Gastrocnemius medialis (tissue), 4 donors: ENCODE measurements around the gene RALGAPA2.

ENCODE experiments used
- POLR2A ChIP-seq, 2 donors: fragments of 450-650 bp; IDR thresholded peaks; one replicate each; pipeline ENCODE4 v1.6.1; 2017; ENCODE audit warnings: antibody characterized with exemption in 2 of 2, mild to moderate bottlenecking in 2 of 2, moderate library complexity in 2 of 2
- TF ChIP-seq, protein P1 (sequence below), 5 experiments: fragments of 450-650 bp in 3 of 5; fragments of 200-600 bp in 2 of 5; sonication (generic) in 2 of 5; IDR thresholded peaks in 4 of 5; conservative IDR thresholded peaks in 1 of 5; 1 replicate in 4 of 5; 2 replicates in 1 of 5; pipeline ENCODE4 v1.5.1; 2016 to 2019; ENCODE audit warnings: antibody characterized with exemption in 5 of 5, mild to moderate bottlenecking in 3 of 5, moderate library complexity in 3 of 5

DNA sequence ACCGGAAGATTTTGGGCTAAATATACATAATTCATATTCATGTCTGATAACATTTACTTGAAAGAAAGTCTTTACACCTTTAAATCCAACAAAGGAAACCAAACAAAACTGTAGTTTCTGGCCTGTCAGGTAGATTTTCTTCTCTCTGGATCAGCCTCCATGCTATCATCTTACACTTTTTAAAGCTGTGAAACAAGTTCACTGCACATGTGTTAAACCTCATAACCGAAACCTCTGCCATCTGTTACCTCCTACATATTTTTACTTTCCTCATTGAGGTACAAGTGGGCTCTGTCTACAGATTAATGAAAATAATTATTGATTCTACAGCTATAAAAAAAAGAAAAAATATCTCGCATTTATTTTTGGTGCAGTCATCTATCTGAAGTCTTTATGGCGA lies 149.9 kb downstream of the RALGAPA2 start:
- TF ChIP-seq, protein P1, sequence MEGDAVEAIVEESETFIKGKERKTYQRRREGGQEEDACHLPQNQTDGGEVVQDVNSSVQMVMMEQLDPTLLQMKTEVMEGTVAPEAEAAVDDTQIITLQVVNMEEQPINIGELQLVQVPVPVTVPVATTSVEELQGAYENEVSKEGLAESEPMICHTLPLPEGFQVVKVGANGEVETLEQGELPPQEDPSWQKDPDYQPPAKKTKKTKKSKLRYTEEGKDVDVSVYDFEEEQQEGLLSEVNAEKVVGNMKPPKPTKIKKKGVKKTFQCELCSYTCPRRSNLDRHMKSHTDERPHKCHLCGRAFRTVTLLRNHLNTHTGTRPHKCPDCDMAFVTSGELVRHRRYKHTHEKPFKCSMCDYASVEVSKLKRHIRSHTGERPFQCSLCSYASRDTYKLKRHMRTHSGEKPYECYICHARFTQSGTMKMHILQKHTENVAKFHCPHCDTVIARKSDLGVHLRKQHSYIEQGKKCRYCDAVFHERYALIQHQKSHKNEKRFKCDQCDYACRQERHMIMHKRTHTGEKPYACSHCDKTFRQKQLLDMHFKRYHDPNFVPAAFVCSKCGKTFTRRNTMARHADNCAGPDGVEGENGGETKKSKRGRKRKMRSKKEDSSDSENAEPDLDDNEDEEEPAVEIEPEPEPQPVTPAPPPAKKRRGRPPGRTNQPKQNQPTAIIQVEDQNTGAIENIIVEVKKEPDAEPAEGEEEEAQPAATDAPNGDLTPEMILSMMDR (IDR thresholded peaks at IDR 0.05 in 4 of 5, conservative IDR thresholded peaks at IDR 0.05 in 1 of 5): no peak
- TF ChIP-seq POLR2A (IDR thresholded peaks at IDR 0.05): no peak
